Measurements from ENCODE around the gene ALCAM. TPM values are rescaled to one million over a fixed set of nuclear protein-coding genes. Genes with fewer than 3 reads are reported as not detected.

Gene ALCAM
- total RNA-seq, 4 donors from 2014 or later: 16.8 to 62.0 (median 27.5) TPM

- no peak for TF ChIP-seq CTCF (IDR thresholded peaks at IDR 0.05)
- no peaks in the 10 kb centered on the region for H3K9me3 ChIP-seq
- no peak overlapping the region for H3K4me3 ChIP-seq
- peaks cover 11% of the 10 kb centered on the region for H3K27me3 ChIP-seq
- WGBS, 2 donors (ENCODE audit: low coverage in 1 of 2): 56 to 75% methylated on average over 2 of the region's 2 CpGs
- no peak for ATAC-seq
- no peaks in the 10 kb centered on the region for H3K36me3 ChIP-seq
- no peak overlapping the region for H3K27ac ChIP-seq
- H3K4me1 ChIP-seq: peaks cover 0 to 8% (median 0%) of the 10 kb centered on the region in 3 donors
Measured at GRCh38 chr3:105355408-105356061, 11.2 kb upstream of the ALCAM start.

- 78 to 81% methylated on average over 2 of the region's 2 CpGs for WGBS, 2 donors (ENCODE audit: low coverage in 1 of 2)
- TF ChIP-seq POLR2A (IDR thresholded peaks at IDR 0.05) (no peak), EP300 (IDR thresholded peaks at IDR 0.05) (no peak), POLR2AphosphoS5 (IDR thresholded peaks at IDR 0.05) (no peak), CTCF (IDR thresholded peaks at IDR 0.05) (no peak)
- Histone ChIP-seq H3K4me1 (peaks cover 0 to 8% (median 0%) of the 10 kb centered on the region in 3 donors), H3K4me3 (no peak overlapping the region), H3K27me3 (peaks cover 11% of the 10 kb centered on the region), H3K9me3 (no peaks in the 10 kb centered on the region), H3K27ac (no peak overlapping the region), H3K36me3 (no peaks in the 10 kb centered on the region)
- ATAC-seq: no peak
Measured at GRCh38 chr3:105356396-105356795, 10.3 kb upstream of the ALCAM start.

- ATAC-seq: no peak
- WGBS, 2 donors (ENCODE audit: low coverage in 1 of 2): 90 to 100% methylated on average over 1 of the region's 1 CpG
- H3K27me3 ChIP-seq: peaks cover 11% of the 10 kb centered on the region
- no peaks in the 10 kb centered on the region for H3K36me3 ChIP-seq
- H3K4me1 ChIP-seq: peaks cover 0 to 8% (median 0%) of the 10 kb centered on the region in 3 donors
- TF ChIP-seq CTCF (IDR thresholded peaks at IDR 0.05) (no peak), EP300 (IDR thresholded peaks at IDR 0.05) (no peak), POLR2A (IDR thresholded peaks at IDR 0.05) (no peak), POLR2AphosphoS5 (IDR thresholded peaks at IDR 0.05) (no peak)
- H3K27ac ChIP-seq: no peak overlapping the region
- no peaks in the 10 kb centered on the region for H3K9me3 ChIP-seq
- no peak overlapping the region for H3K4me3 ChIP-seq
Measured at GRCh38 chr3:105356988-105357387, 9.7 kb upstream of the ALCAM start.

GRCh38 chr3:105359098-105359762, 7.5 kb upstream of the ALCAM start:
- Histone ChIP-seq H3K4me3 (no peak overlapping the region), H3K27ac (no peak overlapping the region), H3K27me3 (no peaks in the 10 kb centered on the region), H3K36me3 (no peaks in the 10 kb centered on the region), H3K4me1 (peaks cover 0 to 4% (median 0%) of the 10 kb centered on the region in 3 donors), H3K9me3 (no peaks in the 10 kb centered on the region)
- no peak for ATAC-seq
- WGBS, 2 donors (ENCODE audit: low coverage in 1 of 2): 65 to 66% methylated on average over 4 to 5 of the region's 5 CpGs
- TF ChIP-seq EP300 (IDR thresholded peaks at IDR 0.05) (no peak), POLR2A (IDR thresholded peaks at IDR 0.05) (no peak), POLR2AphosphoS5 (IDR thresholded peaks at IDR 0.05) (no peak), CTCF (IDR thresholded peaks at IDR 0.05) (no peak)

- no peak overlapping the region for H3K4me3 ChIP-seq
- peaks cover 0 to under 1% (median 0%) of the 10 kb centered on the region in 3 donors for H3K4me1 ChIP-seq
- no peaks in the 10 kb centered on the region for H3K27me3 ChIP-seq
- WGBS, 2 donors (ENCODE audit: low coverage in 1 of 2): 100% methylated on average over 1 of the region's 2 CpGs; no CpG with 5 or more reads in 1 of the 2 donors
- H3K9me3 ChIP-seq: no peaks in the 10 kb centered on the region
- no peaks in the 10 kb centered on the region for H3K36me3 ChIP-seq
- no peak for ATAC-seq
- no peak overlapping the region for H3K27ac ChIP-seq
- TF ChIP-seq EP300 (IDR thresholded peaks at IDR 0.05) (no peak), POLR2A (IDR thresholded peaks at IDR 0.05) (no peak), CTCF (IDR thresholded peaks at IDR 0.05) (no peak), POLR2AphosphoS5 (IDR thresholded peaks at IDR 0.05) (no peak)
Measured at GRCh38 chr3:105360003-105360402, 6.7 kb upstream of the ALCAM start.
